CD4-positive, CD25-positive, alpha-beta regulatory T cell (primary cell): ENCODE data around the gene CFH. TPM values are rescaled to one million over a fixed set of nuclear protein-coding genes. Genes with fewer than 3 reads are reported as not detected.
"Not testable (repeated sequence)": the region's sequence is repeated elsewhere in the genome, so short reads cannot be mapped to it uniquely, and the experiment has no call there.

Source experiments
- ATAC-seq, 2 donors: fragments of 150-1000 bp; cut with Tn5 transposase; one replicate each; pipeline ENCODE4 v1.10.0; 2021; ENCODE audit warnings: low read depth in 2 of 2, moderate number of reproducible peaks in 2 of 2, moderate library complexity in 1 of 2
- DNase-seq, 3 donors: peaks; one replicate each; pipeline versions ENCODE4 v3.0.0 to v3.0.0-alpha.2; 2012 to 2022; ENCODE audit warnings: mixed read lengths in 1 of 3
- H3K27ac ChIP-seq: one replicate; pipeline ENCODE4 v1.7.0; 2013; ENCODE audit warnings: mild to moderate bottlenecking, low read length; ENCODE audit not compliant: insufficient read depth, poor library complexity, severe bottlenecking
- H3K27me3 ChIP-seq: one replicate; pipeline ENCODE4 v1.7.0; 2013; ENCODE audit warnings: low read length; ENCODE audit not compliant: control insufficient read depth, insufficient read depth
- H3K36me3 ChIP-seq: one replicate; pipeline ENCODE4 v1.7.0; 2013; ENCODE audit warnings: mild to moderate bottlenecking, low read length, moderate library complexity; ENCODE audit not compliant: control insufficient read depth, insufficient read depth
- H3K4me1 ChIP-seq: 2 replicates; pipeline ENCODE4 v1.7.0; 2013; ENCODE audit warnings: mild to moderate bottlenecking, low read length; ENCODE audit not compliant: insufficient read depth, control insufficient read depth, poor library complexity, severe bottlenecking
- H3K4me3 ChIP-seq: one replicate; pipeline ENCODE4 v1.7.0; 2013; ENCODE audit warnings: low read depth, mild to moderate bottlenecking, low read length, moderate library complexity
- H3K9me3 ChIP-seq, 2 experiments: 1 replicate in 1 of 2; 2 replicates in 1 of 2; pipeline ENCODE4 v1.7.0; 2013; ENCODE audit warnings: low read length in 2 of 2, mild to moderate bottlenecking in 1 of 2, moderate library complexity in 1 of 2; ENCODE audit not compliant: control insufficient read depth in 2 of 2
- H3K27ac Mint-ChIP-seq, 3 donors: one replicate each; pipeline ENCODE4 v1.8.0; 2020 to 2022; ENCODE audit warnings: mild to moderate bottlenecking in 3 of 3, mixed read lengths in 3 of 3, moderate library complexity in 2 of 3
- H3K27me3 Mint-ChIP-seq: one replicate; pipeline ENCODE4 v1.8.0; 2022; ENCODE audit warnings: mild to moderate bottlenecking, mixed read lengths
- H3K36me3 Mint-ChIP-seq: one replicate; pipeline ENCODE4 v1.8.0; 2020; ENCODE audit warnings: mixed read lengths
- H3K4me1 Mint-ChIP-seq, 4 donors: one replicate each; pipeline ENCODE4 v1.8.0; 2020 to 2022; ENCODE audit warnings: mixed read lengths in 4 of 4, mild to moderate bottlenecking in 1 of 4
- H3K4me3 Mint-ChIP-seq, 4 donors: one replicate each; pipeline ENCODE4 v1.8.0; 2020 to 2022; ENCODE audit warnings: mild to moderate bottlenecking in 4 of 4, mixed read lengths in 4 of 4, moderate library complexity in 3 of 4
- H3K9me3 Mint-ChIP-seq, 7 donors: one replicate each; pipeline ENCODE4 v1.8.0; 2020 to 2022; ENCODE audit warnings: mixed read lengths in 7 of 7, mild to moderate bottlenecking in 3 of 7, moderate library complexity in 2 of 7
- polyA plus RNA-seq, 4 donors: library from polyadenylated mRNA; unstranded; fragments of 300-500 nt; fragmentation: Illumina TruSeq; gene quantifications; one replicate each; pipeline ENCODE4 v1.2.3, GENCODE V29; 2021
- total RNA-seq: library from RNA; stranded (reverse); gene quantifications from one replicate; pipeline ENCODE4 v1.2.3, GENCODE V29; 2022

Gene CFH
- total and polyA plus RNA-seq, 5 donors from 2014 or later: 0.17 to 0.48 TPM; not detected in 3

GRCh38 chr1:196685506-196685905 lies 33.7 kb downstream of the CFH start:
- Mint-ChIP-seq H3K27me3 (no peaks in the 10 kb centered on the region), H3K4me3 (no peak overlapping the region)
- no peak overlapping the region for H3K4me3 ChIP-seq

GRCh38 chr1:196689001-196689400 lies 37.2 kb downstream of the CFH start:
- H3K27me3 ChIP-seq: no peaks in the 10 kb centered on the region
- Mint-ChIP-seq H3K4me3 (no peak overlapping the region), H3K4me1 (no peaks in the 10 kb centered on the region), H3K27me3 (no peaks in the 10 kb centered on the region), H3K9me3 (peaks cover 0 to 2% (median 0%) of the 10 kb centered on the region in 7 donors), H3K27ac (no peak overlapping the region), H3K36me3 (no peaks in the 10 kb centered on the region)
- H3K4me1 ChIP-seq: no peaks in the 10 kb centered on the region
- ATAC-seq: no peak
- no peak for DNase-seq
- no peak overlapping the region for H3K27ac ChIP-seq
- H3K9me3 ChIP-seq: no peaks in the 10 kb centered on the region
- no peak overlapping the region for H3K4me3 ChIP-seq
- no peaks in the 10 kb centered on the region for H3K36me3 ChIP-seq

More at GRCh38 chr1:196685506-196685905, 33.7 kb downstream of the CFH start:
- Mint-ChIP-seq H3K9me3 (peaks cover 0 to 6% (median 2%) of the 10 kb centered on the region in 7 donors), H3K4me1 (no peaks in the 10 kb centered on the region), H3K27ac (no peak overlapping the region), H3K36me3 (no peaks in the 10 kb centered on the region)
- ATAC-seq: no peak
- Histone ChIP-seq H3K4me1 (no peaks in the 10 kb centered on the region), H3K27ac (no peak overlapping the region), H3K27me3 (no peaks in the 10 kb centered on the region), H3K9me3 (no peaks in the 10 kb centered on the region), H3K36me3 (no peaks in the 10 kb centered on the region)
- DNase-seq: no peak

- Histone ChIP-seq H3K36me3 (no peaks in the 10 kb centered on the region), H3K27me3 (no peaks in the 10 kb centered on the region), H3K27ac (no peak overlapping the region), H3K4me3 (no peak overlapping the region), H3K9me3 (no peaks in the 10 kb centered on the region), H3K4me1 (no peaks in the 10 kb centered on the region)
- Mint-ChIP-seq H3K4me1 (no peaks in the 10 kb centered on the region), H3K9me3 (peaks cover 0 to 5% (median 2%) of the 10 kb centered on the region in 7 donors), H3K4me3 (no peak overlapping the region), H3K36me3 (no peaks in the 10 kb centered on the region), H3K27ac (no peak overlapping the region), H3K27me3 (no peaks in the 10 kb centered on the region)
- DNase-seq: no peak
- no peak for ATAC-seq
These were observed 38.7 kb downstream of the CFH start for GRCh38 chr1:196690582-196690981.

- DNase-seq (no peak), ATAC-seq (no peak)
- no peaks in the 10 kb centered on the region for H3K36me3 ChIP-seq
- no peak overlapping the region for H3K27ac ChIP-seq
- no peaks in the 10 kb centered on the region for H3K4me1 ChIP-seq
- H3K9me3 ChIP-seq: no peaks in the 10 kb centered on the region
- no peak overlapping the region for H3K4me3 ChIP-seq
- H3K27me3 ChIP-seq: no peaks in the 10 kb centered on the region
- Mint-ChIP-seq H3K4me3 (no peak overlapping the region), H3K4me1 (no peaks in the 10 kb centered on the region), H3K9me3 (peaks cover 2 to 16% (median 10%) of the 10 kb centered on the region in 7 donors), H3K27me3 (no peaks in the 10 kb centered on the region), H3K36me3 (no peaks in the 10 kb centered on the region), H3K27ac (no peak overlapping the region)
These were observed 47.1 kb downstream of the CFH start for GRCh38 chr1:196698993-196699392.

GRCh38 chr1:196701144-196701543 lies 49.3 kb downstream of the CFH start:
- ATAC-seq: no peak
- Histone ChIP-seq H3K36me3 (no peaks in the 10 kb centered on the region), H3K4me1 (no peaks in the 10 kb centered on the region), H3K9me3 (no peaks in the 10 kb centered on the region), H3K4me3 (no peak overlapping the region), H3K27ac (no peak overlapping the region), H3K27me3 (no peaks in the 10 kb centered on the region)
- no peak overlapping the region for H3K27ac Mint-ChIP-seq
- H3K36me3 Mint-ChIP-seq: no peaks in the 10 kb centered on the region
- no peaks in the 10 kb centered on the region for H3K4me1 Mint-ChIP-seq
- no peak overlapping the region for H3K4me3 Mint-ChIP-seq
- H3K9me3 Mint-ChIP-seq: peaks cover 0 to 13% (median 4%) of the 10 kb centered on the region in 7 donors
- no peaks in the 10 kb centered on the region for H3K27me3 Mint-ChIP-seq
- no peak for DNase-seq

GRCh38 chr1:196709892-196710291 lies 58.0 kb downstream of the CFH start:
- not testable (repeated sequence) for H3K36me3 Mint-ChIP-seq, H3K36me3 ChIP-seq, H3K27me3 ChIP-seq, H3K27ac ChIP-seq, H3K27me3 Mint-ChIP-seq, H3K27ac Mint-ChIP-seq, ATAC-seq, H3K9me3 ChIP-seq, H3K4me1 Mint-ChIP-seq, H3K4me1 ChIP-seq, DNase-seq, H3K4me3 ChIP-seq, H3K9me3 Mint-ChIP-seq, H3K4me3 Mint-ChIP-seq

GRCh38 chr1:196717868-196718267 lies 66.0 kb downstream of the CFH start:
- Histone ChIP-seq H3K27ac (no peak overlapping the region), H3K27me3 (no peaks in the 10 kb centered on the region), H3K4me3 (no peak overlapping the region), H3K9me3 (no peaks in the 10 kb centered on the region), H3K4me1 (no peaks in the 10 kb centered on the region), H3K36me3 (no peaks in the 10 kb centered on the region)
- no peak overlapping the region for H3K4me3 Mint-ChIP-seq
- H3K36me3 Mint-ChIP-seq: no peaks in the 10 kb centered on the region
- no peak for ATAC-seq
- H3K27ac Mint-ChIP-seq: no peak overlapping the region
- H3K9me3 Mint-ChIP-seq: peaks cover 0 to 5% (median 0%) of the 10 kb centered on the region in 7 donors
- H3K4me1 Mint-ChIP-seq: no peaks in the 10 kb centered on the region
- H3K27me3 Mint-ChIP-seq: no peaks in the 10 kb centered on the region
- DNase-seq: no peak

- DNase-seq: peak in 1 of 3 donors; percentile 1
- H3K9me3 ChIP-seq: no peaks in the 10 kb centered on the region
- no peaks in the 10 kb centered on the region for H3K36me3 ChIP-seq
- H3K4me3 ChIP-seq: no peak overlapping the region
- ATAC-seq: peak in 1 of 2 donors; percentile 24
- no peaks in the 10 kb centered on the region for H3K4me1 ChIP-seq
- no peaks in the 10 kb centered on the region for H3K4me1 Mint-ChIP-seq
- peaks cover 0 to 4% (median 0%) of the 10 kb centered on the region in 7 donors for H3K9me3 Mint-ChIP-seq
- H3K27me3 ChIP-seq: no peaks in the 10 kb centered on the region
- H3K4me3 Mint-ChIP-seq: no peak overlapping the region
- H3K36me3 Mint-ChIP-seq: no peaks in the 10 kb centered on the region
- H3K27ac Mint-ChIP-seq: no peak overlapping the region
- H3K27ac ChIP-seq: no peak overlapping the region
- H3K27me3 Mint-ChIP-seq: no peaks in the 10 kb centered on the region
These were observed 71.7 kb downstream of the CFH start for GRCh38 chr1:196723325-196724185.
